Natural killer cell (primary cell): ENCODE measurements around the gene ECE1. TPM values are rescaled to one million over a fixed set of nuclear protein-coding genes. Genes with fewer than 3 reads are reported as not detected.

Experiments
- ATAC-seq, 3 donors: fragments of 150-1000 bp in 2 of 3; fragments of 200-7000 bp in 1 of 3; cut with Tn5 transposase; 1 replicate in 1 of 3; 2 replicates in 2 of 3; pipeline ENCODE4 v1.10.0; 2021; ENCODE audit warnings: mild to moderate bottlenecking in 2 of 3, moderate library complexity in 2 of 3
- DNase-seq, 2 donors: peaks; one replicate each; pipeline versions ENCODE4 v3.0.0 to v3.0.0-alpha.2; 2013 to 2021; ENCODE audit warnings: mixed read lengths in 1 of 2
- H3K27ac ChIP-seq: one replicate; pipeline ENCODE4 v1.5.1; 2013; ENCODE audit warnings: mild to moderate bottlenecking, low read length
- H3K27me3 ChIP-seq: one replicate; pipeline ENCODE4 v1.6.1; 2013; ENCODE audit warnings: low read length; ENCODE audit not compliant: control insufficient read depth, insufficient read depth
- H3K36me3 ChIP-seq: one replicate; pipeline ENCODE4 v1.6.1; 2013; ENCODE audit warnings: low read length; ENCODE audit not compliant: control insufficient read depth, insufficient read depth
- H3K4me1 ChIP-seq: one replicate; pipeline ENCODE4 v1.6.1; 2013; ENCODE audit warnings: low read length; ENCODE audit not compliant: control insufficient read depth, insufficient read depth
- H3K4me3 ChIP-seq: one replicate; pipeline ENCODE4 v1.5.1; 2013; ENCODE audit warnings: low read length
- H3K9me3 ChIP-seq: one replicate; pipeline ENCODE4 v1.6.1; 2013; ENCODE audit warnings: low read length; ENCODE audit not compliant: control insufficient read depth, insufficient read depth
- H3K27ac Mint-ChIP-seq, 2 donors: one replicate each; pipeline ENCODE4 v1.8.0; 2022; ENCODE audit warnings: mild to moderate bottlenecking in 2 of 2, mixed read lengths in 2 of 2, moderate library complexity in 1 of 2
- H3K27me3 Mint-ChIP-seq, 2 donors: one replicate each; pipeline ENCODE4 v1.8.0; 2022; ENCODE audit warnings: low read depth in 2 of 2, mixed read lengths in 2 of 2
- H3K36me3 Mint-ChIP-seq: one replicate; pipeline ENCODE4 v1.8.0; 2022; ENCODE audit warnings: mixed read lengths
- H3K4me1 Mint-ChIP-seq, 2 donors: one replicate each; pipeline ENCODE4 v1.8.0; 2022; ENCODE audit warnings: mixed read lengths in 2 of 2
- H3K4me3 Mint-ChIP-seq: one replicate; pipeline ENCODE4 v1.8.0; 2022; ENCODE audit warnings: mild to moderate bottlenecking, moderate library complexity, mixed read lengths
- H3K9me3 Mint-ChIP-seq, 2 donors: one replicate each; pipeline ENCODE4 v1.8.0; 2022; ENCODE audit warnings: mixed read lengths in 2 of 2
- CTCF ChIP-seq: fragments of 200-600 bp; IDR thresholded peaks from one replicate; pipeline ENCODE4 v1.8.0; 2022; ENCODE audit warnings: antibody characterized with exemption
- WGBS: methylation state at CpG from one replicate; pipeline ENCODE4 v1.1.7; 2013; ENCODE audit warnings: missing lambda C conversion rate; ENCODE audit not compliant: insufficient coverage; 5-methylcytosine and 5-hydroxymethylcytosine counted together
- intact Hi-C: fragments of 100-400 bp; cut with micrococcal nuclease; formaldehyde crosslinking; loops from one replicate; pipeline ENCODE4 v1.14.2; 2022
- total RNA-seq, 4 donors: library from RNA; stranded (reverse); fragments of 120-200 nt in 1 of 4; gene quantifications; one replicate each; pipeline versions ENCODE4 v1.2.3 to v1.2.4, GENCODE V29; 2013 to 2022

ECE1 gene
- total RNA-seq, 3 donors from 2014 or later (not counting 1 experiment from before 2014, with no cell fraction given): 47.2 to 70.1 (median 50.7) TPM

GRCh38 chr1:21244154-21244553, 46.1 kb downstream of the ECE1 start:
- no peak for TF ChIP-seq CTCF
- DNase-seq (no peak), ATAC-seq (no peak)
- WGBS: 96% methylated on average over 10 of the region's 10 CpGs
- intact Hi-C loops: no loop called here
- no peak overlapping the region for H3K4me3 ChIP-seq
- Mint-ChIP-seq H3K36me3 (no peaks in the 10 kb centered on the region), H3K27me3 (no peaks in the 10 kb centered on the region), H3K27ac (no peak overlapping the region), H3K4me1 (peaks cover 0 to 7% of the 10 kb centered on the region in 2 donors), H3K9me3 (no peaks in the 10 kb centered on the region), H3K4me3 (no peak overlapping the region)
- no peaks in the 10 kb centered on the region for H3K9me3 ChIP-seq
- no peaks in the 10 kb centered on the region for H3K27me3 ChIP-seq
- H3K27ac ChIP-seq: no peak overlapping the region
- peaks cover 1% of the 10 kb centered on the region for H3K4me1 ChIP-seq
- H3K36me3 ChIP-seq: peaks cover 36% of the 10 kb centered on the region

- H3K36me3 ChIP-seq: peaks cover 40% of the 10 kb centered on the region
- H3K27me3 Mint-ChIP-seq: no peaks in the 10 kb centered on the region
- H3K4me1 ChIP-seq: peaks cover 5% of the 10 kb centered on the region
- intact Hi-C loops: no loop called here
- DNase-seq: no peak
- no peak for TF ChIP-seq CTCF
- no peaks in the 10 kb centered on the region for H3K36me3 Mint-ChIP-seq
- H3K4me3 ChIP-seq: no peak overlapping the region
- H3K4me1 Mint-ChIP-seq: peaks cover 0 to 10% of the 10 kb centered on the region in 2 donors
- H3K27me3 ChIP-seq: no peaks in the 10 kb centered on the region
- H3K27ac Mint-ChIP-seq: no peak overlapping the region
- 96% methylated on average over 2 of the region's 4 CpGs for WGBS
- H3K9me3 ChIP-seq: no peaks in the 10 kb centered on the region
- no peak for ATAC-seq
- H3K27ac ChIP-seq: no peak overlapping the region
- no peaks in the 10 kb centered on the region for H3K9me3 Mint-ChIP-seq
- H3K4me3 Mint-ChIP-seq: no peak overlapping the region
These were observed 47.4 kb downstream of the ECE1 start for GRCh38 chr1:21242846-21243245.

- Mint-ChIP-seq H3K27ac (no peak overlapping the region), H3K36me3 (no peaks in the 10 kb centered on the region), H3K27me3 (no peaks in the 10 kb centered on the region), H3K4me1 (peaks cover 0 to 10% of the 10 kb centered on the region in 2 donors), H3K9me3 (no peaks in the 10 kb centered on the region), H3K4me3 (no peak overlapping the region)
- Histone ChIP-seq H3K4me1 (peaks cover 5% of the 10 kb centered on the region), H3K27ac (no peak overlapping the region), H3K4me3 (no peak overlapping the region), H3K9me3 (no peaks in the 10 kb centered on the region), H3K27me3 (no peaks in the 10 kb centered on the region), H3K36me3 (peaks cover 44% of the 10 kb centered on the region)
- intact Hi-C loops: no loop called here
- DNase-seq: no peak
- WGBS: 92% methylated on average over 11 of the region's 12 CpGs
- no peak for TF ChIP-seq CTCF
- ATAC-seq: no peak
These were observed 48.3 kb downstream of the ECE1 start for GRCh38 chr1:21241771-21242581.

- Histone ChIP-seq H3K36me3 (peaks cover 47% of the 10 kb centered on the region), H3K4me1 (peaks cover 5% of the 10 kb centered on the region), H3K27ac (no peak overlapping the region), H3K4me3 (no peak overlapping the region), H3K9me3 (no peaks in the 10 kb centered on the region), H3K27me3 (no peaks in the 10 kb centered on the region)
- H3K9me3 Mint-ChIP-seq: no peaks in the 10 kb centered on the region
- H3K4me1 Mint-ChIP-seq: peaks cover 0 to 10% of the 10 kb centered on the region in 2 donors
- no peak overlapping the region for H3K27ac Mint-ChIP-seq
- 97% methylated on average over 10 of the region's 10 CpGs for WGBS
- intact Hi-C loops: no loop called here
- no peak for TF ChIP-seq CTCF
- ATAC-seq (no peak), DNase-seq (no peak)
- H3K4me3 Mint-ChIP-seq: no peak overlapping the region
- no peaks in the 10 kb centered on the region for H3K36me3 Mint-ChIP-seq
- H3K27me3 Mint-ChIP-seq: no peaks in the 10 kb centered on the region
These were observed 49.6 kb downstream of the ECE1 start for GRCh38 chr1:21240706-21241105.
